ENCODE measurements around the gene PMIS2. TPM values are rescaled to one million over a fixed set of nuclear protein-coding genes. Genes with fewer than 3 reads are reported as not detected.
"Not testable (repeated sequence)": the region's sequence is repeated elsewhere in the genome, so short reads cannot be mapped to it uniquely, and the experiment has no call there.

PMIS2 gene
- total RNA-seq, 1 donor: not detected

GRCh38 chr19:35562336-35562735 is 23.6 kb upstream of the PMIS2 start:
- Histone ChIP-seq H3K27me3 (ENCODE audit: insufficient read depth, low read length) (peaks cover 16% of the 10 kb centered on the region), H3K9me3 (ENCODE audit: low read depth, low read length) (no peaks in the 10 kb centered on the region)

GRCh38 chr19:35562776-35563175 is 23.2 kb upstream of the PMIS2 start:
- Histone ChIP-seq H3K27me3 (ENCODE audit: insufficient read depth, low read length) (peaks cover 14% of the 10 kb centered on the region), H3K9me3 (ENCODE audit: low read depth, low read length) (no peaks in the 10 kb centered on the region), H3K4me3 (ENCODE audit: low read length) (no peak overlapping the region), H3K4me1 (ENCODE audit: insufficient read depth, low read length) (peaks cover 12% of the 10 kb centered on the region)

More at GRCh38 chr19:35562336-35562735, 23.6 kb upstream of the PMIS2 start:
- Histone ChIP-seq H3K4me1 (ENCODE audit: insufficient read depth, low read length) (peaks cover 12% of the 10 kb centered on the region), H3K4me3 (ENCODE audit: low read length) (no peak overlapping the region)

- Histone ChIP-seq H3K27me3 (ENCODE audit: insufficient read depth, low read length) (peaks cover 12% of the 10 kb centered on the region), H3K4me1 (ENCODE audit: insufficient read depth, low read length) (peaks cover 8% of the 10 kb centered on the region), H3K9me3 (ENCODE audit: low read depth, low read length) (no peaks in the 10 kb centered on the region), H3K4me3 (ENCODE audit: low read length) (no peak within 1 kb of the TSS)
Observed at GRCh38 chr19:35563207-35563829, 22.7 kb upstream of the PMIS2 start, which contains the start of gene ATP4A. TSS of gene ATP4A (minus strand) at chr19:35563658. CDS start at chr19:35563629, 29 bp downstream.

- H3K27me3 ChIP-seq (ENCODE audit: insufficient read depth, low read length): no peaks in the 10 kb centered on the region
- no peak overlapping the region for H3K4me3 ChIP-seq (ENCODE audit: low read length)
- H3K9me3 ChIP-seq (ENCODE audit: low read depth, low read length): no peaks in the 10 kb centered on the region
- no peaks in the 10 kb centered on the region for H3K4me1 ChIP-seq (ENCODE audit: insufficient read depth, low read length)
Observed at GRCh38 chr19:35565016-35565856, 20.7 kb upstream of the PMIS2 start.

GRCh38 chr19:35566738-35567137 is 19.2 kb upstream of the PMIS2 start:
- Histone ChIP-seq H3K4me3 (ENCODE audit: low read length) (no peak overlapping the region), H3K4me1 (ENCODE audit: insufficient read depth, low read length) (no peaks in the 10 kb centered on the region), H3K9me3 (ENCODE audit: low read depth, low read length) (no peaks in the 10 kb centered on the region), H3K27me3 (ENCODE audit: insufficient read depth, low read length) (no peaks in the 10 kb centered on the region)

- Histone ChIP-seq H3K27me3 (ENCODE audit: insufficient read depth, low read length) (no peaks in the 10 kb centered on the region), H3K9me3 (ENCODE audit: low read depth, low read length) (no peaks in the 10 kb centered on the region), H3K4me3 (ENCODE audit: low read length) (no peak overlapping the region), H3K4me1 (ENCODE audit: insufficient read depth, low read length) (no peaks in the 10 kb centered on the region)
Observed at GRCh38 chr19:35569281-35569781, 16.6 kb upstream of the PMIS2 start.

- H3K9me3 ChIP-seq (ENCODE audit: low read depth, low read length): peaks cover 12% of the 10 kb centered on the region
- no peaks in the 10 kb centered on the region for H3K27me3 ChIP-seq (ENCODE audit: insufficient read depth, low read length)
- no peaks in the 10 kb centered on the region for H3K4me1 ChIP-seq (ENCODE audit: insufficient read depth, low read length)
- H3K4me3 ChIP-seq (ENCODE audit: low read length): no peak overlapping the region
Observed at GRCh38 chr19:35571406-35571965, 14.5 kb upstream of the PMIS2 start.

- no peak overlapping the region for H3K4me3 ChIP-seq (ENCODE audit: low read length)
- no peaks in the 10 kb centered on the region for H3K4me1 ChIP-seq (ENCODE audit: insufficient read depth, low read length)
- H3K9me3 ChIP-seq (ENCODE audit: low read depth, low read length): peaks cover 13% of the 10 kb centered on the region
- no peaks in the 10 kb centered on the region for H3K27me3 ChIP-seq (ENCODE audit: insufficient read depth, low read length)
Observed at GRCh38 chr19:35577918-35578317, 8.1 kb upstream of the PMIS2 start.

GRCh38 chr19:35578707-35579106 is 7.3 kb upstream of the PMIS2 start:
- no peak overlapping the region for H3K4me3 ChIP-seq (ENCODE audit: low read length)
- H3K9me3 ChIP-seq (ENCODE audit: low read depth, low read length): peaks cover 13% of the 10 kb centered on the region
- no peaks in the 10 kb centered on the region for H3K4me1 ChIP-seq (ENCODE audit: insufficient read depth, low read length)
- no peaks in the 10 kb centered on the region for H3K27me3 ChIP-seq (ENCODE audit: insufficient read depth, low read length)

- no peaks in the 10 kb centered on the region for H3K9me3 ChIP-seq (ENCODE audit: low read depth, low read length)
- no peak overlapping the region for H3K4me3 ChIP-seq (ENCODE audit: low read length)
- no peaks in the 10 kb centered on the region for H3K4me1 ChIP-seq (ENCODE audit: insufficient read depth, low read length)
- no peaks in the 10 kb centered on the region for H3K27me3 ChIP-seq (ENCODE audit: insufficient read depth, low read length)
Observed at GRCh38 chr19:35582760-35583159, 3.2 kb upstream of the PMIS2 start.

- no peaks in the 10 kb centered on the region for H3K27me3 ChIP-seq (ENCODE audit: insufficient read depth, low read length)
- no peak overlapping the region for H3K4me3 ChIP-seq (ENCODE audit: low read length)
- H3K4me1 ChIP-seq (ENCODE audit: insufficient read depth, low read length): no peaks in the 10 kb centered on the region
- no peaks in the 10 kb centered on the region for H3K9me3 ChIP-seq (ENCODE audit: low read depth, low read length)
Observed at GRCh38 chr19:35587321-35587720, 1.3 kb downstream of the PMIS2 start.

- Histone ChIP-seq H3K27me3 (ENCODE audit: insufficient read depth, low read length) (no peaks in the 10 kb centered on the region), H3K4me1 (ENCODE audit: insufficient read depth, low read length) (no peaks in the 10 kb centered on the region), H3K9me3 (ENCODE audit: low read depth, low read length) (no peaks in the 10 kb centered on the region), H3K4me3 (ENCODE audit: low read length) (no peak overlapping the region)
Observed at GRCh38 chr19:35590875-35591274, 4.9 kb downstream of the PMIS2 start.

- H3K9me3 ChIP-seq (ENCODE audit: low read depth, low read length): no peaks in the 10 kb centered on the region
- H3K4me3 ChIP-seq (ENCODE audit: low read length): no peak overlapping the region
- no peaks in the 10 kb centered on the region for H3K27me3 ChIP-seq (ENCODE audit: insufficient read depth, low read length)
- H3K4me1 ChIP-seq (ENCODE audit: insufficient read depth, low read length): no peaks in the 10 kb centered on the region
Observed at GRCh38 chr19:35592226-35592625, 6.3 kb downstream of the PMIS2 start.

- H3K9me3 ChIP-seq (ENCODE audit: low read depth, low read length); H3K27me3 ChIP-seq (ENCODE audit: insufficient read depth, low read length); H3K4me1 ChIP-seq (ENCODE audit: insufficient read depth, low read length); H3K4me3 ChIP-seq (ENCODE audit: low read length): not testable (repeated sequence)
Observed at GRCh38 chr19:35595026-35595425, 9.1 kb downstream of the PMIS2 start.

- H3K9me3 ChIP-seq (ENCODE audit: low read depth, low read length): no peaks in the 10 kb centered on the region
- no peaks in the 10 kb centered on the region for H3K27me3 ChIP-seq (ENCODE audit: insufficient read depth, low read length)
- no peaks in the 10 kb centered on the region for H3K4me1 ChIP-seq (ENCODE audit: insufficient read depth, low read length)
- no peak overlapping the region for H3K4me3 ChIP-seq (ENCODE audit: low read length)
Observed at GRCh38 chr19:35595928-35596327, 10.0 kb downstream of the PMIS2 start.
